ENCODE data around the gene RDM1. TPM values are rescaled to one million over a fixed set of nuclear protein-coding genes. Genes with fewer than 3 reads are reported as not detected.
A peak's percentile ranks its signal among the peaks of the same experiment; 100 is the strongest.

RDM1 gene
- polyA plus RNA-seq, 1 donor = 5.6 TPM

GRCh38 chr17:35890774-35891155 lies 39.8 kb downstream of the RDM1 start:
- peaks cover 3% of the 10 kb centered on the region for H3K4me1 ChIP-seq (ENCODE audit: control insufficient read depth, insufficient read depth, low read length)

GRCh38 chr17:35889818-35890773 lies 40.5 kb downstream of the RDM1 start:
- WGBS (ENCODE audit: insufficient coverage, low lambda C conversion rate) = no CpG with 5 or more reads among the region's 2 CpGs
- no peak overlapping the region for H3K27ac ChIP-seq (ENCODE audit: low read length)
- peaks cover 3% of the 10 kb centered on the region for H3K4me1 ChIP-seq (ENCODE audit: control insufficient read depth, insufficient read depth, low read length)
- DNase-seq = peak in 1 of 2 donors; percentile 37
- H3K4me3 ChIP-seq (ENCODE audit: low read length) = no peak overlapping the region
- H3K9me3 ChIP-seq (ENCODE audit: control insufficient read depth, low read depth, low read length) = no peaks in the 10 kb centered on the region
- no peaks in the 10 kb centered on the region for H3K27me3 ChIP-seq (ENCODE audit: control insufficient read depth, insufficient read depth, low read length)
- no peaks in the 10 kb centered on the region for H3K36me3 ChIP-seq (ENCODE audit: control insufficient read depth, insufficient read depth, low read length)

More at GRCh38 chr17:35890774-35891155, 39.8 kb downstream of the RDM1 start:
- Histone ChIP-seq H3K27me3 (ENCODE audit: control insufficient read depth, insufficient read depth, low read length) (no peaks in the 10 kb centered on the region), H3K4me3 (ENCODE audit: low read length) (no peak overlapping the region), H3K27ac (ENCODE audit: low read length) (no peak overlapping the region), H3K9me3 (ENCODE audit: control insufficient read depth, low read depth, low read length) (no peaks in the 10 kb centered on the region), H3K36me3 (ENCODE audit: control insufficient read depth, insufficient read depth, low read length) (no peaks in the 10 kb centered on the region)
- WGBS (ENCODE audit: insufficient coverage, low lambda C conversion rate) = no CpG with 5 or more reads among the region's 4 CpGs
- peak in 1 of 2 donors; percentile 27 for DNase-seq

DNA sequence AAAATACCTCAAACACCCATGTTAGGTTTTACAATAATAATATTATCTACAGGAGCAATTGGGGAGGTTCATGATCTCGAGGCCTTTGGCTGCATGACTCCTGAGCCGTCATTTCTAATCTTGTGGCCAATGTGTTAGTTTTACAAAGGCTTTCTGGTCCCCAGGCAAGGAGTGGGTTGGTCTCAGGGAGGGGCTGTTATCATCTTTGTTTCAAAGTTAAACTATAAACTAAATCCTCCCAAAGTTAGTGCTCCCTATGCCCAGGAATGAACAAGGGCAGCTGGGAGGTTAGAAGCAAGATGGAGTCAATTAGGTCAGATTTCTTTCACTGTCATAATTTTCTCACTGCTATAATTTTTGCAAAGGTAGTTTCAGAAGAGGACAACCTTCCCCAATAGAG lies 41.3 kb downstream of the RDM1 start:
- no peak overlapping the region for H3K4me3 ChIP-seq (ENCODE audit: low read length)
- H3K36me3 ChIP-seq (ENCODE audit: control insufficient read depth, insufficient read depth, low read length) = no peaks in the 10 kb centered on the region
- H3K4me1 ChIP-seq (ENCODE audit: control insufficient read depth, insufficient read depth, low read length) = peaks cover 3% of the 10 kb centered on the region
- no peaks in the 10 kb centered on the region for H3K27me3 ChIP-seq (ENCODE audit: control insufficient read depth, insufficient read depth, low read length)
- DNase-seq = no peak
- H3K9me3 ChIP-seq (ENCODE audit: control insufficient read depth, low read depth, low read length) = no peaks in the 10 kb centered on the region
- no peak overlapping the region for H3K27ac ChIP-seq (ENCODE audit: low read length)
- no CpG with 5 or more reads among the region's 2 CpGs for WGBS (ENCODE audit: insufficient coverage, low lambda C conversion rate)

- H3K4me1 ChIP-seq (ENCODE audit: control insufficient read depth, insufficient read depth, low read length) = no peaks in the 10 kb centered on the region
- WGBS (ENCODE audit: insufficient coverage, low lambda C conversion rate) = no CpG with 5 or more reads among the region's 11 CpGs
- H3K27me3 ChIP-seq (ENCODE audit: control insufficient read depth, insufficient read depth, low read length) = no peaks in the 10 kb centered on the region
- no peak within 1 kb of the TSS for H3K4me3 ChIP-seq (ENCODE audit: low read length)
- no peak within 1 kb of the TSS for H3K27ac ChIP-seq (ENCODE audit: low read length)
- no peaks in the 10 kb centered on the region for H3K36me3 ChIP-seq (ENCODE audit: control insufficient read depth, insufficient read depth, low read length)
- DNase-seq = peak in 1 of 2 donors; percentile 9
- no peaks in the 10 kb centered on the region for H3K9me3 ChIP-seq (ENCODE audit: control insufficient read depth, low read depth, low read length)
These were observed 50.6 kb downstream of the RDM1 start, which contains the start of gene CCL5 for GRCh38 chr17:35879773-35880654. Gene CCL5 (minus strand): TSS chr17:35880360.

GRCh38 chr17:35878361-35878760 lies 52.2 kb downstream of the RDM1 start:
- Histone ChIP-seq H3K4me1 (ENCODE audit: control insufficient read depth, insufficient read depth, low read length) (no peaks in the 10 kb centered on the region), H3K9me3 (ENCODE audit: control insufficient read depth, low read depth, low read length) (no peaks in the 10 kb centered on the region), H3K36me3 (ENCODE audit: control insufficient read depth, insufficient read depth, low read length) (no peaks in the 10 kb centered on the region), H3K4me3 (ENCODE audit: low read length) (no peak overlapping the region), H3K27me3 (ENCODE audit: control insufficient read depth, insufficient read depth, low read length) (no peaks in the 10 kb centered on the region), H3K27ac (ENCODE audit: low read length) (no peak overlapping the region)
- WGBS (ENCODE audit: insufficient coverage, low lambda C conversion rate) = 67% methylated on average over 1 of the region's 4 CpGs
- DNase-seq = no peak

DNA sequence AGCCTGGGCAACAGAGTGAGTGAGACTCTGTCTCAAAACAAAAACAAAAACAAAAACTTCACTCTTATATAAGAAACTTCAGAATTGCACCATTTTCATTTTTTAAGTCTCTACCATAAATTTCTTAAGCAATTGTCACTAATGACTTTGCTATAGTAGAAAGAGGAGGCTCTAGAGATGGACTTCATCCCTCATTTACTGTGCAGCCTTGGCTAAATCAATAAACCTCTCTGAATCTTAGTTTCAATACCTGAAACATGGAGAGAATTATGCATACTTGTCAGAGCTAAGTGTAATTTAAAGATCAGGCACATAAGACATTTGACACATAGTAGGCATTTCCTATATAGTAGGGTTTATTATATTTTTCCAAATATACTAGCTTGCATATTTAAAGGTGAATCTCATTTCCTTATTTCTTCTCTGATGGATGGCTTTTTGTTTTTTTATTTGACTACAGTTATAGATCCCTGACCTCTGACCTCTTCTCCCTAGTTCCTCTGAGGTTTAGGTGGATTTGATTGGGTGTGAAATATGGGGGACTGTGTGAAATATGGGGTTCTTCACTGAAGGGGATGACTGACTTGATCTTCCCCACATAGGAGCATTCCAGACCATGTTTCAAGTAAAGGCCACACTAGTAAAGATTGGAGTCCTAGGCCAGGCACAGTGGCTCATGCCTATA lies 53.1 kb downstream of the RDM1 start:
- no peaks in the 10 kb centered on the region for H3K9me3 ChIP-seq (ENCODE audit: control insufficient read depth, low read depth, low read length)
- H3K27me3 ChIP-seq (ENCODE audit: control insufficient read depth, insufficient read depth, low read length) = no peaks in the 10 kb centered on the region
- H3K4me3 ChIP-seq (ENCODE audit: low read length) = no peak overlapping the region
- no peaks in the 10 kb centered on the region for H3K4me1 ChIP-seq (ENCODE audit: control insufficient read depth, insufficient read depth, low read length)
- H3K36me3 ChIP-seq (ENCODE audit: control insufficient read depth, insufficient read depth, low read length) = no peaks in the 10 kb centered on the region
- H3K27ac ChIP-seq (ENCODE audit: low read length) = no peak overlapping the region
- no peak for DNase-seq

GRCh38 chr17:35876534-35876933 lies 54.0 kb downstream of the RDM1 start:
- no peak for DNase-seq
- no peaks in the 10 kb centered on the region for H3K36me3 ChIP-seq (ENCODE audit: control insufficient read depth, insufficient read depth, low read length)

DNA sequence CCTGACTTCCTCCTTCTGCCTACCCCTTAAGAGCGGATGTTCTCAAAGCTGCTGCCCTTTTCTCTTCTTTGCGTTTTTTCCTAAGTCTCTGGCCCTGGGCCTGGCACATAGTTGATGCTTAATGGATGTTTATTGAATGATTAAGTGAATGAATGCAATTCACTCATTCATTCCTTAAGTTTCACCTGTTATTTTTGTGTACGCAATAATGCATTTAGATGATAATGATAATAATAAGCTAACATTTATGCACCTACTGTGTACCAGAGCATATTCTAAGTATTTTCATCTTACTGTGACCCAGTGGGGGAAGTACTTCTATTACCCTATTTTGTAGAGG lies 54.8 kb downstream of the RDM1 start:
- WGBS (ENCODE audit: insufficient coverage, low lambda C conversion rate) = 93% methylated on average over 2 of the region's 3 CpGs
- H3K36me3 ChIP-seq (ENCODE audit: control insufficient read depth, insufficient read depth, low read length) = no peaks in the 10 kb centered on the region
- H3K27ac ChIP-seq (ENCODE audit: low read length) = no peak overlapping the region
- H3K4me3 ChIP-seq (ENCODE audit: low read length) = no peak overlapping the region
- no peaks in the 10 kb centered on the region for H3K27me3 ChIP-seq (ENCODE audit: control insufficient read depth, insufficient read depth, low read length)
- no peak for DNase-seq
- no peaks in the 10 kb centered on the region for H3K9me3 ChIP-seq (ENCODE audit: control insufficient read depth, low read depth, low read length)
- H3K4me1 ChIP-seq (ENCODE audit: control insufficient read depth, insufficient read depth, low read length) = no peaks in the 10 kb centered on the region

More at GRCh38 chr17:35876534-35876933, 54.0 kb downstream of the RDM1 start:
- no peak overlapping the region for H3K27ac ChIP-seq (ENCODE audit: low read length)
- WGBS (ENCODE audit: insufficient coverage, low lambda C conversion rate) = 80% methylated on average over 1 of the region's 3 CpGs
- H3K4me1 ChIP-seq (ENCODE audit: control insufficient read depth, insufficient read depth, low read length) = no peaks in the 10 kb centered on the region
- no peak overlapping the region for H3K4me3 ChIP-seq (ENCODE audit: low read length)
- no peaks in the 10 kb centered on the region for H3K27me3 ChIP-seq (ENCODE audit: control insufficient read depth, insufficient read depth, low read length)
- H3K9me3 ChIP-seq (ENCODE audit: control insufficient read depth, low read depth, low read length) = no peaks in the 10 kb centered on the region

DNA sequence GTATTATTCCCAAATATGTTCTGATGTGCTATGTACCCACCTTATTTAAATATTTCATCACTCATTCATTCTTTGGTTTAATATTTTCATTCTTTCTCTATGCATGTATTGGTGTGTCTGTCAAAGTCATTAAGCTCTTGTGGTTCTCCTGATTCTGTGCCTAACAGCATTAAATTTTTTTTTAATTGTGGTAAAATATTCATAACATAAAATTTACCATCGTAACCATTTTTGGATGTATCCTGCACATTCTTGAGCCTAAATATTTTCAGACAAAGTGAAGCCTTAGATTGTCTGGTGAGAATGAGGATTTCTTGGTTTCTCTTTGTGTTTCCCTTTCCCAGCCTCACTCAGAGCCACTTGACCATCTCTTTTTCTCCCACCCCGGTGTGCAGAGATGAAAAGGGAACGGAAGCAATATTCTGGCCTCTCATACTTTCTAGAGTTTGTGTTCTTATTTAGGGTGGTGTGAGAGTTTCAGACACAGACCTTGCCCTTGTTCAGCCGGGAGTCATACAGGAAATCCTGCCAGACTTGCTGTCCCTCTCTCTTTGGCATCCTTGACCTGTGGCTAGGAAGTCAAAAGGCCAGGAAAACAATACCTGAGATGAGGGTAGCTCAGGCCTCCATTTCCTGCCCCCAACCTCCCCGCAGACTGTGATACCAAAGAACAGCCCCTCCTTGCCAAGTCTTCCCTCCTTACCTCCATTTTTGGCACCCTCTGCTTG lies 55.3 kb downstream of the RDM1 start:
- Histone ChIP-seq H3K27me3 (ENCODE audit: control insufficient read depth, insufficient read depth, low read length) (no peaks in the 10 kb centered on the region), H3K4me1 (ENCODE audit: control insufficient read depth, insufficient read depth, low read length) (no peaks in the 10 kb centered on the region), H3K9me3 (ENCODE audit: control insufficient read depth, low read depth, low read length) (no peaks in the 10 kb centered on the region), H3K27ac (ENCODE audit: low read length) (no peak overlapping the region), H3K4me3 (ENCODE audit: low read length) (no peak overlapping the region), H3K36me3 (ENCODE audit: control insufficient read depth, insufficient read depth, low read length) (no peaks in the 10 kb centered on the region)
- WGBS (ENCODE audit: insufficient coverage, low lambda C conversion rate) = 75% methylated on average over 2 of the region's 5 CpGs
- no peak for DNase-seq

All from large intestine (tissue), 3 donors.